Measurements from ENCODE around the gene SPSB1. TPM values are rescaled to one million over a fixed set of nuclear protein-coding genes. Genes with fewer than 3 reads are reported as not detected.

Gene SPSB1
- total and polyA plus RNA-seq, 2 experiments from 2014 or later, result 13.5 to 22.7 TPM

DNA sequence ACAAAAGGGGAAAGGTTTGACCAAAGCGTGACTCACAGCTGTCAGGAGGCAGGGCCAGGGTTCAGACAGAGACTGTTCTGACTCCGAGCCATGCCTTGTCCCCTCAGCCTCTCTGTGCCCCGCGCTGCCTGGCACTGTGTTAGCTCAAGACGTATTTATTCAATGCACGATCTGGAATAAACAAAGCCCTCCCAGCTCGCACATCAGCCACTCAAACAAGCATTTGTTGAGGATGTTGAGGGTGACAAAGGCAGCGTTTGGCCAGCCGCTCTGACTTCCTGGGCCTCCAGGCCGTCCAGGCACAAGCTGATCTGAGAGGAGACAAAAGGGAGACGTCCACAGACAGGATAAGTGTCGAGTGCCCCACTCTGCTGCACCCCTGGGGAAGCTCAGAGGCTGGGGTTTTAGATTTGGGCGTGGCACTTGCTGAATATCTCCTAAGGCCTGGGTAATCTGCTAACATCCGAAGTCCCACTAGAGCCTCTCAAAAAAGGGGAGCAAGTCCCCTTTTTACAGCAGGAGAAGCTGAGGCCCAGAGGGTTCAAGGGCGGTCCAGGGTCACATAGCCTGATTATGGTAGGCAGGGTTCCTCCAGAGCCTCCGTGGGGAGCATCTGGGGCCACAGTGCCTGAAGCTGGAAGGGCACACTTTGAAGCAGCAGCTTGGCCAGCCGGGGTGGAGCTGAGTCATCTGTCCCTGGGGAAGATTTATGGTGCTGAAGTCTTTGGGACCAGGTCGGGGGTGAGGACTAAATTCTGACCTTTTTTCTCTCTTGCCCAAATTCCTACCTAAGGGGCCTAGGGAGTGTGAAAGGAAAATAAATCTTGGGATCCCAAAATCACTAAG lies 95.9 kb downstream of the SPSB1 start:
- Histone ChIP-seq H3K27me3 (replicated peaks; ENCODE audit: insufficient read depth) (no peaks in the 10 kb centered on the region; the same call in 1 of the 2 replicates), H3K27ac (no peak overlapping the region), H3K4me2 (ENCODE audit: unreplicated experiment) (no peak overlapping the region), H3K9ac (no peak overlapping the region), H2AFZ (no peak overlapping the region), H3K79me2 (ENCODE audit: insufficient read depth) (no peaks in the 10 kb centered on the region), H3K9me2 (ENCODE audit: insufficient read depth) (no peaks in the 10 kb centered on the region), H3K4me1 (ENCODE audit: insufficient read depth) (no peaks in the 10 kb centered on the region), H3K9me3 (ENCODE audit: low read depth) (no peaks in the 10 kb centered on the region), H4K20me1 (ENCODE audit: insufficient read depth) (no peaks in the 10 kb centered on the region), H3K4me3 (no peak overlapping the region), H3F3A (ENCODE audit: insufficient read depth) (no peaks in the 10 kb centered on the region), H3K36me3 (ENCODE audit: low read depth) (no peaks in the 10 kb centered on the region)
- DNase-seq, result peak; percentile 64
- in situ Hi-C loops (cut with MboI), result no loop called here
- TF ChIP-seq EZH2phosphoT487 (IDR thresholded peaks at IDR 0.05; ENCODE audit: insufficient read depth, low read depth), result no peak
- no peak for TF ChIP-seq EZH2 (IDR thresholded peaks at IDR 0.05; ENCODE audit: insufficient read depth, poor library complexity, severe bottlenecking)
- WGBS, 2 experiments (ENCODE audit: low coverage in 1 of 2, low lambda C conversion rate in 2 of 2, missing lambda C conversion rate in 2 of 2), result 76 to 77% methylated on average over 18 of the region's 18 CpGs

GRCh38 chr1:9389968-9390367 lies 97.3 kb downstream of the SPSB1 start:
- no peak for DNase-seq
- H3K9me3 ChIP-seq (ENCODE audit: low read depth), result no peaks in the 10 kb centered on the region
- no peaks in the 10 kb centered on the region for H3K4me1 ChIP-seq (ENCODE audit: insufficient read depth)
- no peak overlapping the region for H3K4me2 ChIP-seq (ENCODE audit: unreplicated experiment)
- H3K27me3 ChIP-seq (replicated peaks; ENCODE audit: insufficient read depth), result no peaks in the 10 kb centered on the region; the same call in 1 of the 2 replicates
- no peaks in the 10 kb centered on the region for H3K79me2 ChIP-seq (ENCODE audit: insufficient read depth)
- WGBS, 2 experiments (ENCODE audit: low coverage in 1 of 2, low lambda C conversion rate in 2 of 2, missing lambda C conversion rate in 2 of 2), result 82 to 87% methylated on average over 7 of the region's 7 CpGs
- no peaks in the 10 kb centered on the region for H3F3A ChIP-seq (ENCODE audit: insufficient read depth)
- in situ Hi-C loops (cut with MboI), result no loop called here
- H4K20me1 ChIP-seq (ENCODE audit: insufficient read depth), result no peaks in the 10 kb centered on the region
- H3K9me2 ChIP-seq (ENCODE audit: insufficient read depth), result no peaks in the 10 kb centered on the region
- TF ChIP-seq EZH2 (IDR thresholded peaks at IDR 0.05; ENCODE audit: insufficient read depth, poor library complexity, severe bottlenecking) (no peak), EZH2phosphoT487 (IDR thresholded peaks at IDR 0.05; ENCODE audit: insufficient read depth, low read depth) (no peak)
- H3K36me3 ChIP-seq (ENCODE audit: low read depth), result no peaks in the 10 kb centered on the region
- no peak overlapping the region for H2AFZ ChIP-seq
- H3K4me3 ChIP-seq, result no peak overlapping the region
- H3K9ac ChIP-seq, result no peak overlapping the region
- no peak overlapping the region for H3K27ac ChIP-seq

- Histone ChIP-seq H3K9me2 (ENCODE audit: insufficient read depth) (no peaks in the 10 kb centered on the region), H3K9ac (no peak overlapping the region), H3K36me3 (ENCODE audit: low read depth) (no peaks in the 10 kb centered on the region), H3K27ac (no peak overlapping the region), H2AFZ (no peak overlapping the region), H3K79me2 (ENCODE audit: insufficient read depth) (no peaks in the 10 kb centered on the region), H3K9me3 (ENCODE audit: low read depth) (no peaks in the 10 kb centered on the region), H3F3A (ENCODE audit: insufficient read depth) (no peaks in the 10 kb centered on the region), H3K4me2 (ENCODE audit: unreplicated experiment) (no peak overlapping the region), H4K20me1 (ENCODE audit: insufficient read depth) (no peaks in the 10 kb centered on the region), H3K27me3 (replicated peaks; ENCODE audit: insufficient read depth) (no peaks in the 10 kb centered on the region; the same call in 1 of the 2 replicates), H3K4me1 (ENCODE audit: insufficient read depth) (no peaks in the 10 kb centered on the region), H3K4me3 (no peak overlapping the region)
- WGBS, 2 experiments (ENCODE audit: low coverage in 1 of 2, low lambda C conversion rate in 2 of 2, missing lambda C conversion rate in 2 of 2), result 34 to 51% methylated on average over 6 of the region's 6 CpGs
- in situ Hi-C loops (cut with MboI), result no loop called here
- TF ChIP-seq EZH2 (IDR thresholded peaks at IDR 0.05; ENCODE audit: insufficient read depth, poor library complexity, severe bottlenecking) (no peak), EZH2phosphoT487 (IDR thresholded peaks at IDR 0.05; ENCODE audit: insufficient read depth, low read depth) (no peak)
- DNase-seq, result peak; percentile 13
Measured at GRCh38 chr1:9391620-9392019, 98.9 kb downstream of the SPSB1 start.

DNA sequence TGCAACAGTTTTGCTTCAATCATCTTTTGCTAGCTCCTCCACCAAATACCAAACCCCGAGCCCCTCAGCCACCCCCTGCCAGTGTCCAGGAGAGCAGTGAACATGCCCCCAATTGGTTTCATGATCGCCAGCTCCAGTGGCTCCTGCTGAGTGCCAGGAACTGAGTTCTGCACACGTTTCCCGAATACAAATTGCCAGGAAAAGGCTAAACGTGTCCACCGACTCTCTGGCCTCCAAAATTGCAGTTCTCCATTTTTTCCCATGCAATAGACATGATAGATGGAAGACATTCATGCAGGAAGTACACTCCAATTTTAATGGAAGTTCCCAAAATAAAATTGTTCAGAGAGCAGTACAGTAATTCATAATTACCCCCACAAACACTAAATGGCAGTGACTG lies 101.3 kb downstream of the SPSB1 start:
- Histone ChIP-seq H3K9me3 (ENCODE audit: low read depth) (no peaks in the 10 kb centered on the region), H4K20me1 (ENCODE audit: insufficient read depth) (no peaks in the 10 kb centered on the region), H3K27ac (no peak overlapping the region), H3K9ac (no peak overlapping the region), H3F3A (ENCODE audit: insufficient read depth) (no peaks in the 10 kb centered on the region), H3K4me2 (ENCODE audit: unreplicated experiment) (no peak overlapping the region), H3K27me3 (replicated peaks; ENCODE audit: insufficient read depth) (no peaks in the 10 kb centered on the region; the same call in 1 of the 2 replicates), H3K4me1 (ENCODE audit: insufficient read depth) (no peaks in the 10 kb centered on the region), H2AFZ (no peak overlapping the region), H3K79me2 (ENCODE audit: insufficient read depth) (no peaks in the 10 kb centered on the region), H3K4me3 (no peak overlapping the region), H3K36me3 (ENCODE audit: low read depth) (no peaks in the 10 kb centered on the region), H3K9me2 (ENCODE audit: insufficient read depth) (no peaks in the 10 kb centered on the region)
- 27 to 29% methylated on average over 6 of the region's 6 CpGs for WGBS, 2 experiments (ENCODE audit: low coverage in 1 of 2, low lambda C conversion rate in 2 of 2, missing lambda C conversion rate in 2 of 2)
- in situ Hi-C loops (cut with MboI), result no loop called here
- no peak for DNase-seq
- TF ChIP-seq EZH2phosphoT487 (IDR thresholded peaks at IDR 0.05; ENCODE audit: insufficient read depth, low read depth), result no peak
- no peak for TF ChIP-seq EZH2 (IDR thresholded peaks at IDR 0.05; ENCODE audit: insufficient read depth, poor library complexity, severe bottlenecking)
